NCI-H345 (cell line): ENCODE measurements around the gene GAS1.
A peak's percentile ranks its signal among the peaks of the same experiment; 100 is the strongest.

Experiments
- DNase-seq: peaks from one replicate; lab custom pipeline; 2025; lab: John Stamatoyannopoulos, UW

Gene GAS1

DNA sequence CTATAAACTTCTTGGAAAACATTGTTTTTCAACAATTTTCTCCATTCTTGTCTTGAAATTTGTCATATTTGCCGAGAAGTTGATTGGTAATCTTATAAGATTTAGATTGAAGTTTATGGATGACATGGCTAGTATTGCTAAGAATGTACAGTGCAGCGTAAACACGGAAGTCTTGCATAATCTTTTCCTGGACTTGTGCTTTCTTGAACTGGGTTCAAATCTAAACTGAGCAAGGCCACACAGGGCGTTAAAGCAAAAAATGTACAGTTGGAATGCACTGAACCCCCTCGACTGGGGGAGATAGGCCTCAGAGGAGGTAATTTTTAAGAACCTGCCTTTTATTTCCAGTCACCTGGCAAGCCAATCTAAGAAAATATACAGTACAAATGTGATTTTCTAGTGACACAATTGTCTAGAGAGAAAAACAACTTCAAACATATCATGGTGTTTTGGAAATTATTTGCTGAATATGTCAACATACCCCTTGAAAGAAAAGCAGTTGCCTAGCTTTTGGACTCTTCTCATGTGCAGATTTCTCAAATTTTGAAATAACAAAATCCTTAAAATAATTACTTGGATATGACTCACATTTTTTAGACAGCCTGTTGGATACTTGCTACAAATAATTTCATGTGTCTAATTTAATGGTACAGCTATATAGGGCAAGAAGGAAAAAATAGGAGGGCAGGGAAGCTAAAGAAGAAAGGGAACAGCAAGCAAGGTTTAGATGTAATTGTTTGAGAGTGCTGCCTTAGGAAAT, 18.5 kb upstream of the GAS1 start:
- DNase-seq: no peak

GRCh38 chr9:86962692-86963091, 15.4 kb upstream of the GAS1 start:
- no peak for DNase-seq

DNA sequence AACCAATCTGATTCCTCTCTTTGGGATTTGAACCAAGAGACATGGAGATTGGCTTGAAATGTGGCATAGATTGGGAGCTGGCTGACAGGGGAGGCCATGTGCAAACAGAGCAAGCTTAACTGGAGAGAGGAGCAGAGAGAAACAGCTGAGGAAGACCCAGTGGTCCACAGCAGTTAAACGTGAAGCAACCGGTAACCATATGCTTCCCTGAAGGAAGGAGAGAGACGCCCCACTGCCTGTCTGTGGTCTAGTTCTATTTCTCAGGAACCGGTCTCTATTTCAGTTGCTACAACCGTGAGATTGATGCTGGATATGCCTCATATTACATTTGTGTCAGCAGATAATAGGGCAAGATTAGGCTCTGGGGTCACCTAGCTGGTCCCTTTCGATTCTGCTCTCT, 13.6 kb upstream of the GAS1 start:
- DNase-seq: no peak

- no peak for DNase-seq
Measured at GRCh38 chr9:86958203-86958602, 10.9 kb upstream of the GAS1 start.

DNA sequence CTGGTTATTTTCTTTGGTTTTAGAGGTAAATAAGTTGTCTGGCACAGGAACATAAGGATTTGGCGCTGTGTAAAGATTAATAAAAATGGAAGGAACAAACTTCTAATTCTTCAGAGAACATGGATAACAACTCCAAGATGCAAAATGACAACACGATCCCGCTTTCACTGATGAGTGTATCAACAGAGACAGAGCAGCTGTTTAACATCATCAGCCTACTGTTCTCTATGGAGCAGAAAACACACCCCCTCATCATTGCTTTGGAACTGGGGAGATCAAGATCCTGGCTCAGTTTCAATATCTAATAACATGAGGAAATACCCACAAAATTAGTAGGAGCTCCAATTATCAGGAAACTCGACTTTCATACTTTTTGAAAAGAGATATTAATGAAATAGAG, 8.3 kb upstream of the GAS1 start:
- no peak for DNase-seq

GRCh38 chr9:86955042-86955441, 7.7 kb upstream of the GAS1 start:
- no peak for DNase-seq

DNA sequence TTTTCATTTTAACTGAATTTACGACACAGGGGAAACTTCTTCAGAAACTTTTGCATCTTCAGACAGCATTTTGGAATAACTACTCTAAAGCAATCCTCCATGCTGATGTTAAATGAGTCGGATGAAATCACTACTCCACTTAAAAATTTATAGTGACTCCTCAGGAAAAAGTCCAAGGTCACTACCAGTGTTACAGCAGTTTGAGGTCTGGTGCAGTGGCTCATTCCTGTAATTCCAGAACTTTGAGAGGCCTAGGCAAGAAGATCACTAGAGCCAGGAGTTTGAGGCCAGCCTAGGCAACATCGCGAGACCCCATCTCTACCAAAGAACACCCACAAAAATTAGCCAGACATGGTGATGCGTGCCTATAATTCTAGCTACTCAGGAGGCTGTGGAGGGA, 5.9 kb upstream of the GAS1 start:
- no peak for DNase-seq

GRCh38 chr9:86948074-86948929, 996 bp upstream of the GAS1 start:
- peak; percentile 27 for DNase-seq

- DNase-seq: peak; percentile 31
Measured at GRCh38 chr9:86946201-86947145, 833 bp downstream of the GAS1 start.

DNA sequence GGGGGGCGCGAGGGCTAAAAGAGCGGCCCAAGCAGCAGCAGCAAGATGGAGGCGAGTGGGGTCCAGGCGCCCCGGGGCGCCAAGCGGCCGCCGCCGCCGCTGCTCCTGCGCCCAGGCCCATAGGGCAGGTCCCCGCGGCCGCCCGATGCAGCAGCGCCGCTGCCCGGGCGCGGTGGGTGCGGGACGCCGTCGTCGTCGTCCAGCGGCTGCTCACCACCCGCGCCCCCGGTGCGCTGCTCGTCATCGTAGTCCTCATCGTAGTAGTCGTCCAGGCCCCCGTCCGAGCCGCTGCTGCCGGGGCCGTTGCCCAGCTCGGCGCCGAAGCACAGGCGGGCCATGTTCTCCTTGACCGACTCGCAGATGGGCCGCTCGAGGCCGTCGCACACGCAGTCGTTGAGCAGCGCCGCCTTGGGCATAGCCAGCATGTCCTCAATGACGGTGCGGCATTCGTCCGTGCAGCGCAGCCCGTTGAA, 1.5 kb downstream of the GAS1 start:
- no peak for DNase-seq

GRCh38 chr9:86944796-86945727, 2.2 kb downstream of the GAS1 start:
- DNase-seq: no peak

DNA sequence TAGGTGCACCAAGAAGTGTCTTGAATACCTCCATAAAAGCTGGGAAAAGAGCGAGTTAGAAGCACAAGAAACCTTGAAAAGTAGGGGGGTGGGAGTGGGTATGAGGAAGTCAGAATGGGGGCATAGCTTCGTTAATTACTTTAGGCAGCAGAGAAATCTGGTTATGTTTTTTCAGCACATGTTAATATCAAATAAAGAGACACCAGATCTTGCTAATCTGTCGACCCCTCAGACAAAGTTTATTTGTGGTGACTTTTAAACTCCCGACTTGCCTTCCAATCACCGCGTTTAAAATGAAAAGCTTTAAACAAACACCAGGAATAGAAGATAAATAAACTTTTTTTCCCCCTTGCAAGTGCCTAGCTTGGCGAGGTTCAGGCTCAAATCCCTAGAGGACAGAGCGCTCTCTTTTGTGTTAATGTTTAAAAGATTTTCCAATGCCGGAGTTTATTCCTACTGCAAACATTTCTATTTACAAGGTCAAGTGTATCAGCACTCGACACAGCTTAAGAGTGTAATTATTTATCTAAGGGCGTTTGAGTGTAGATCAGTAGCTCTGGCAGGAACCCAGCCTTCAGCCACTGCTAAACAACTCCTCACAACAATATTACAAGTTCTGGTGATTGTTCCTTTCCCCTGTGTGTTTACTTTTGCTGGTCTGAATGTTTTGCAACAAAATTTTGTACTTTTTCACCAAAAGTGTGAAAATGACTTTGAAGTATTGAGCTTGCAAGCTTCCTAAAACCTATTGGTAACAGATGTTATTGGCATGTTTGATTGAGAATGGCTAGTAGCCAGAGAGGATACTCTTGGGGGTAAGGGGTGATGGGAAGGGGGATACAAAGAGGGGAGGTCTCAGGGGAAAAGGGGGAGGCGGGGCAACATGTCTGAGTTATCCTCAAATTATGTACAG, 3.8 kb downstream of the GAS1 start:
- peak; percentile 2 for DNase-seq

GRCh38 chr9:86942281-86943200, 4.8 kb downstream of the GAS1 start:
- no peak for DNase-seq

DNA sequence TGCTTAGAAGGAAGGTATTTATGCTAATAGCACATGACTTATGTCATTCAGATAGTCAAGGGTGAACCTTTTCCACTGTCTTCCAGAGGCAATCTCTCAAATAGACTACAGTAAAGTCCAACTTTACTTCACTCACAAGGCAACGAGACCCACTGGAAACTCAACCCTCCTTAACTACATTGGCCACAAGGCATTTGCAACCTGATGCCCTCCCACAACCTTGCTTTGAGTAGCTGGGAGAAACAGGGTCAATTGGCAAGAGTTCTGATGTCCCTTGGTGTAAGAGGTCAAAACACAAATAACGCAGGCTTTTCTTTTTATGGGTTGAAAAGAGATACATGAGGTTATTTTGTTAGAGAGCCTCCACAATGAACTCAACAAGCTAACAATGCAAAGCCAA, 6.1 kb downstream of the GAS1 start:
- DNase-seq: no peak

- DNase-seq: peak; percentile 19
Measured at GRCh38 chr9:86940774-86941173, 6.5 kb downstream of the GAS1 start.

- no peak for DNase-seq
Measured at GRCh38 chr9:86939891-86940290, 7.4 kb downstream of the GAS1 start.

- no peak for DNase-seq
Measured at GRCh38 chr9:86939321-86939720, 8.0 kb downstream of the GAS1 start.

DNA sequence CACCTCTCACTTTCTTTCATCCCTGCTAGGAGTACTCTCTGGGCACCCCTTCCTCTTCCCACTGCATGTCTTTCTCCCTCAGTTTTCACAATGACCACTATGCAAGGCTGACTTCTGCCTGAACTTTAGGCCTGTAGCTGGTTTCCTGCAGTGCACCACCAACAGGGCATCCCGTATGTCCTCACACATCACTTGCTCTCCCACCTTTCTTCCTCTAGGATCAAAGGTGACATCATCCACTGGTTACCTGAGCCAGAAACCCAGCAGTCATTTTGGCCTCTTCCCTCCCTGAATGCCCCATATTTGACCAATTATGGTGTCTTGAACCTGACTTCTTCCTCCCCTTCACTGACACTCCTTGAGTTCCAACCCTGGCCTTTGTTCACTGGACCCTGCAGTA, 8.5 kb downstream of the GAS1 start:
- DNase-seq: no peak

GRCh38 chr9:86926145-86926544, 21.2 kb downstream of the GAS1 start:
- no peak for DNase-seq
